Pancreas (tissue), 10 donors: ENCODE data around the gene UROS. TPM values are rescaled to one million over a fixed set of nuclear protein-coding genes. Genes with fewer than 3 reads are reported as not detected.

Experiments used
- ATAC-seq, 4 donors: fragments of 200-7000 bp; cut with Tn5 transposase; one replicate each; pipeline versions ENCODE4 v1.8.0 to v1.9.1; 2020; ENCODE audit warnings: mild to moderate bottlenecking in 4 of 4, moderate library complexity in 4 of 4
- DNase-seq, 6 donors: peaks; one replicate each; pipeline ENCODE4 v3.0.0-alpha.2; 2020
- FAIRE-seq: peaks from 2 replicates; lab custom pipeline; 2012; peaks lifted over from hg19 to GRCh38; lab: Jason Lieb, UNC
- H3K27ac ChIP-seq, 4 donors: fragments of 200-600 bp; sonication (generic); 1 replicate in 3 of 4; 2 replicates in 1 of 4; pipeline versions ENCODE4 v1.5.0 to v1.8.0; 2020
- H3K27me3 ChIP-seq, 4 donors: fragments of 200-600 bp; one replicate each; pipeline ENCODE4 v1.8.0; 2021
- H3K36me3 ChIP-seq, 3 donors: fragments of 200-600 bp; sonication (generic) in 1 of 3; one replicate each; pipeline versions ENCODE4 v1.5.0 to v1.8.0; 2020 to 2021
- H3K4me1 ChIP-seq, 3 donors: fragments of 200-600 bp; one replicate each; pipeline ENCODE4 v1.8.0; 2021
- H3K4me3 ChIP-seq, 4 donors: fragments of 200-600 bp; sonication (generic) in 2 of 4; one replicate each; pipeline versions ENCODE4 v1.5.0 to v1.8.0; 2020 to 2021
- H3K9me3 ChIP-seq, 4 donors: fragments of 200-600 bp; one replicate each; pipeline ENCODE4 v1.8.0; 2021
- CTCF ChIP-seq, 4 donors: fragments of 200-600 bp; sonication (generic) in 3 of 4; IDR thresholded peaks; one replicate each; pipeline versions ENCODE4 v1.5.0 to v1.8.0; 2021; ENCODE audit warnings: antibody characterized with exemption in 4 of 4
- WGBS, 2 donors: extraction: QIAGEN DNeasy Blood & Tissue Kit; methylation state at CpG; one replicate each; pipeline ENCODE4 v1.1.7; 2013; 5-methylcytosine and 5-hydroxymethylcytosine counted together
- intact Hi-C, 3 donors: fragments of 100-400 bp; cut with DNase I; formaldehyde crosslinking; loops; one replicate each; pipeline versions ENCODE4 v1.11.1 to v1.14.2; 2022
- polyA plus RNA-seq, 2 donors: library from polyadenylated mRNA; stranded (reverse); fragments of 200-250 nt; gene quantifications; one replicate each; pipeline ENCODE4 v1.2.3, GENCODE V29; 2013
- total RNA-seq, 6 donors: library from RNA; stranded (reverse); fragmentation: NEBNext Ultra II Directional in 4 of 6; extraction: Animal tissue kit (Norgen Biotek cat#: 25700) in 4 of 6; gene quantifications; one replicate each; pipeline versions ENCODE4 v1.2.1 to v1.2.4, GENCODE V29; 2021 to 2023
- donor health status: healthy with polysubstance abuse.
- donor health status: DM: no; HTN: no; CAD: no; lungs with moderate emphysema.
- donor health status: DM: no; HTN: no; CAD: no.
- donor health status: control.
- donor health status: control.
- donor health status: Bipolar disorder and iron deficiency.
- donor health status: DM: yes; HTN: yes; CAD: no.
- donor health status: DM: no; HTN: no; CAD: no.
- donor health status: DM: no; HTN: no; CAD: no.
- donor health status: DM: yes; HTN: yes; CAD: no.

The UROS gene
- total and polyA plus RNA-seq, 8 donors, result 12.8 to 34.4 (median 19.0) TPM

- Histone ChIP-seq H3K27ac (no peak overlapping the region), H3K36me3 (peaks cover 0 to 14% (median 7%) of the 10 kb centered on the region in 3 donors), H3K4me1 (peaks cover 3 to 4% (median 4%) of the 10 kb centered on the region in 3 donors), H3K9me3 (no peaks in the 10 kb centered on the region), H3K4me3 (no peak overlapping the region), H3K27me3 (no peaks in the 10 kb centered on the region)
- ATAC-seq (no peak), FAIRE-seq (no peak), DNase-seq (no peak)
- no peak for TF ChIP-seq CTCF (IDR thresholded peaks at IDR 0.05)
- intact Hi-C loops, result no loop called here
- 77 to 91% methylated on average over 3 of the region's 3 CpGs for WGBS, 2 donors
These were observed 42.1 kb upstream of the UROS start for GRCh38 chr10:125865120-125865519.

GRCh38 chr10:125859128-125859817 lies 36.2 kb upstream of the UROS start:
- no peaks in the 10 kb centered on the region for H3K4me1 ChIP-seq
- WGBS, 2 donors, result 52 to 56% methylated on average over 4 of the region's 4 CpGs
- H3K9me3 ChIP-seq, result no peaks in the 10 kb centered on the region
- no peaks in the 10 kb centered on the region for H3K27me3 ChIP-seq
- FAIRE-seq (no peak), DNase-seq (no peak), ATAC-seq (peak in 3 of 4 donors; percentile 44 to 82 (median 76))
- H3K27ac ChIP-seq, result peak overlapping the region in 1 of 4 donors; percentile 5
- intact Hi-C loops, result no loop called here
- H3K4me3 ChIP-seq, result no peak overlapping the region
- TF ChIP-seq CTCF (IDR thresholded peaks at IDR 0.05), result no peak
- H3K36me3 ChIP-seq, result no peaks in the 10 kb centered on the region

- Histone ChIP-seq H3K27ac (no peak overlapping the region), H3K4me3 (no peak overlapping the region)
These were observed 34.2 kb upstream of the UROS start for GRCh38 chr10:125857185-125857760.

GRCh38 chr10:125852487-125852886 lies 29.4 kb upstream of the UROS start:
- intact Hi-C loops, result no loop called here
- Histone ChIP-seq H3K4me3 (no peak overlapping the region), H3K4me1 (peaks cover 4 to 15% (median 6%) of the 10 kb centered on the region in 3 donors), H3K27me3 (no peaks in the 10 kb centered on the region), H3K36me3 (peaks cover 0 to 32% (median 7%) of the 10 kb centered on the region in 3 donors), H3K27ac (no peak overlapping the region), H3K9me3 (no peaks in the 10 kb centered on the region)
- no peak for TF ChIP-seq CTCF (IDR thresholded peaks at IDR 0.05)
- ATAC-seq (peak in 1 of 4 donors; percentile 43), FAIRE-seq (no peak), DNase-seq (no peak)
- WGBS, 2 donors, result 91 to 92% methylated on average over 7 of the region's 7 CpGs

More at GRCh38 chr10:125857185-125857760, 34.2 kb upstream of the UROS start:
- no peak for TF ChIP-seq CTCF (IDR thresholded peaks at IDR 0.05)
- Histone ChIP-seq H3K36me3 (peaks cover 0 to 11% (median 0%) of the 10 kb centered on the region in 3 donors), H3K27me3 (no peaks in the 10 kb centered on the region), H3K4me1 (no peaks in the 10 kb centered on the region), H3K9me3 (no peaks in the 10 kb centered on the region)
- FAIRE-seq, result no peak
- DNase-seq, result no peak
- intact Hi-C loops, result no loop called here
- peak in 2 of 4 donors; percentile 37 to 47 for ATAC-seq
- 68 to 70% methylated on average over 2 of the region's 2 CpGs for whole genome bisulfite sequencing, 2 donors
